ENCODE results near the gene AUP1. TPM values are rescaled to one million over a fixed set of nuclear protein-coding genes. Genes with fewer than 3 reads are reported as not detected.

Gene AUP1
- polyA plus RNA-seq, 4 donors: 136 to 237 (median 190) TPM

DNA sequence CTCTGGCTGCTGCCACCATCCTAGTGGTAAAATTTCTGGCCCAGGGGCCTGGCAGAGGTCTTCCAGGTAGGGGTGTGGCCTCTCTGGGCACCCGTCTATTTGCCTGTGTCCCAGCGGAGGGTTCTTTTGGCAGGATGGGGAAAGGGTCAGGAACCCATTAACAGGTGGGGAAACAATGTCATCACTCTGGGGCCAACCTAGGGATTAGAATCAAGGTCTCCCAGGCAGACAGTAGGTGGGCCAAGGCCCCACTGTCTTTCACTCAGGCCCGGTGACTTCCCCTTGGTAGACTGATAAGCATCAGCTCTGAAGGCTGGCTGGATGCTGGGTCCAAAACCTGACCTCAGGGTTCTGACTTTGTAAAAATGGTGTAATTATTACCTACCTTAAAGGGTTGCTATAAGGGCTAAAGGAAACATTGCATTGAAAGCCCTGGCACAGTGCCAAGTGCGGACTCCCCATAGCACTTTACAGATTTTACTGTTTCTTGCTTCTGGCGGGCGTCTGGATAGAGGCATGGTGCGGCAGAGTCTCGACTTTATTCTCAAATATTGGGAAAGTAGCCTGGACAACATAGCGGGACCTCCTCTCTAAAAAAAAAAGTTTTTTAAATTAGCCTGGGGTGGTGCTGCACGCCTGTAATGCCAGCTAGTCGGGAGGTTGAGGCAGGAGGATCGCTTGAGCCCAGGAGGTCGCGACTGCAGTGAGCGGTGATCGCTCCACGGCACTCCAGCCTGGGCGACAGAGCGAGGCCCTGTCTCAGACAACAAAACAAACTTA is 32.3 kb downstream of the AUP1 start:
- 57 to 78% (median 72%) methylated on average over 19 of the region's 19 CpGs for WGBS, 3 donors
- DNase-seq: peak in 1 of 2 donors; percentile 75
- peak overlapping the region in 1 of 3 donors; percentile 82 for H3K27ac ChIP-seq (ENCODE audit: low read depth in 1 of 3, low read length in 2 of 3)
- H3K9me3 ChIP-seq (ENCODE audit: control insufficient read depth in 2 of 2, insufficient read depth in 1 of 2, low read depth in 1 of 2, low read length in 1 of 2): no peaks in the 10 kb centered on the region
- no peak for FAIRE-seq
- H3K27me3 ChIP-seq (ENCODE audit: control insufficient read depth in 3 of 3, insufficient read depth in 3 of 3, low read length in 3 of 3): peaks cover 0 to 39% (median 0%) of the 10 kb centered on the region in 3 donors
- peaks cover 0 to 55% (median 0%) of the 10 kb centered on the region in 3 donors for H3K4me1 ChIP-seq (ENCODE audit: control insufficient read depth in 3 of 3, insufficient read depth in 2 of 3, low read depth in 1 of 3, low read length in 2 of 3)
- peak overlapping the region in 1 of 3 donors; percentile 82 for H3K4me3 ChIP-seq (ENCODE audit: low read depth in 1 of 3, low read length in 3 of 3)
- peaks cover under 1 to 52% (median 6%) of the 10 kb centered on the region in 3 donors for H3K36me3 ChIP-seq (ENCODE audit: control insufficient read depth in 3 of 3, insufficient read depth in 2 of 3, low read depth in 1 of 3, low read length in 3 of 3)

DNA sequence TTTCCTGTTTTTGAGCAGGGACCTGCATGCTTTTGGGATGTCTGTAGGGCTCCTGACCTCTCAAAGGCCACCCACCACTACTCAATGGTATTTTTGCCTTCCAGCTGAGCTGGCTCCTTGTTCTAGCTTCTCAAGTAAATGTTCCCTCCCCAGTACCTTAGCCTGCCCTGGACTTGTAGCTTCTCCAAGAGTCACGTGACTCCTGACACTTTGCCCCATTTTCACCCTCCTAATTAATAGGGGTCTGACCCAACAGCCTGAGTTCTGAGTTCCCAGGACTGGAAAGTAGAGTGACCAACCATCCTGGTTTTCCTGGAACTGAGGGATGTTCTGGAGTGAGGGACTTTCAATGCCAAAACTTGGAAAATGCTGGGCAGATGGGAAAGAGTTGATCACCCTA is 34.1 kb downstream of the AUP1 start:
- Histone ChIP-seq H3K27ac (ENCODE audit: low read depth in 1 of 3, low read length in 2 of 3) (no peak overlapping the region), H3K4me1 (ENCODE audit: control insufficient read depth in 3 of 3, insufficient read depth in 2 of 3, low read depth in 1 of 3, low read length in 2 of 3) (peaks cover 0 to 61% (median 0%) of the 10 kb centered on the region in 3 donors), H3K36me3 (ENCODE audit: control insufficient read depth in 3 of 3, insufficient read depth in 2 of 3, low read depth in 1 of 3, low read length in 3 of 3) (peaks cover 13 to 66% (median 17%) of the 10 kb centered on the region in 3 donors), H3K9me3 (ENCODE audit: control insufficient read depth in 2 of 2, insufficient read depth in 1 of 2, low read depth in 1 of 2, low read length in 1 of 2) (no peaks in the 10 kb centered on the region), H3K4me3 (ENCODE audit: low read depth in 1 of 3, low read length in 3 of 3) (no peak overlapping the region), H3K27me3 (ENCODE audit: control insufficient read depth in 3 of 3, insufficient read depth in 3 of 3, low read length in 3 of 3) (peaks cover 0 to 33% (median 0%) of the 10 kb centered on the region in 3 donors)
- 76 to 97% (median 88%) methylated on average over 1 of the region's 1 CpG for WGBS, 3 donors
- FAIRE-seq: no peak
- DNase-seq: no peak

DNA sequence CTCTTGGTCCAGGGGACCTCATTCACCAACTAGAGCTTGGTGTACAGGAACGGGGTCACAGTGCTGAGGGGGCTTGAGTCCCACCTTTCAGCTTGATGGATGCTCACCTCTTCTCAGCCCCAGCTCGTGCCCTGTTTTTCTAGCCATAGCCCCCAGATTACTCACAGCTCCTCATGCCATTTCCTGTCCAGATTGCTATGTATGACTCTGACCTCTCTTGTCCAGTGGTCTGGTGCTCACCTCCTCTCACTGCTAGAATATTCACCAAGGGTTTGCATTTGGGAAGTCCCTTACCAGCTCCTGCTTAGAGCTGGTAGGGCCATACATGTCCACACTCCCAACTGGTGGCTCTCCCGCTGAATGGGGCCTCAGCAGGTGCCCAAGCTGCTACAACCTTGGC is 36.0 kb downstream of the AUP1 start:
- peaks cover 0 to 16% (median 0%) of the 10 kb centered on the region in 3 donors for H3K27me3 ChIP-seq (ENCODE audit: control insufficient read depth in 3 of 3, insufficient read depth in 3 of 3, low read length in 3 of 3)
- FAIRE-seq (no peak), DNase-seq (no peak)
- H3K27ac ChIP-seq (ENCODE audit: low read depth in 1 of 3, low read length in 2 of 3): no peak overlapping the region
- no peak overlapping the region for H3K4me3 ChIP-seq (ENCODE audit: low read depth in 1 of 3, low read length in 3 of 3)
- H3K9me3 ChIP-seq (ENCODE audit: control insufficient read depth in 2 of 2, insufficient read depth in 1 of 2, low read depth in 1 of 2, low read length in 1 of 2): no peaks in the 10 kb centered on the region
- peaks cover 13 to 75% (median 17%) of the 10 kb centered on the region in 3 donors for H3K36me3 ChIP-seq (ENCODE audit: control insufficient read depth in 3 of 3, insufficient read depth in 2 of 3, low read depth in 1 of 3, low read length in 3 of 3)
- H3K4me1 ChIP-seq (ENCODE audit: control insufficient read depth in 3 of 3, insufficient read depth in 2 of 3, low read depth in 1 of 3, low read length in 2 of 3): peaks cover 0 to 66% (median 5%) of the 10 kb centered on the region in 3 donors
- 82 to 97% (median 90%) methylated on average over 3 of the region's 3 CpGs for WGBS, 3 donors

DNA sequence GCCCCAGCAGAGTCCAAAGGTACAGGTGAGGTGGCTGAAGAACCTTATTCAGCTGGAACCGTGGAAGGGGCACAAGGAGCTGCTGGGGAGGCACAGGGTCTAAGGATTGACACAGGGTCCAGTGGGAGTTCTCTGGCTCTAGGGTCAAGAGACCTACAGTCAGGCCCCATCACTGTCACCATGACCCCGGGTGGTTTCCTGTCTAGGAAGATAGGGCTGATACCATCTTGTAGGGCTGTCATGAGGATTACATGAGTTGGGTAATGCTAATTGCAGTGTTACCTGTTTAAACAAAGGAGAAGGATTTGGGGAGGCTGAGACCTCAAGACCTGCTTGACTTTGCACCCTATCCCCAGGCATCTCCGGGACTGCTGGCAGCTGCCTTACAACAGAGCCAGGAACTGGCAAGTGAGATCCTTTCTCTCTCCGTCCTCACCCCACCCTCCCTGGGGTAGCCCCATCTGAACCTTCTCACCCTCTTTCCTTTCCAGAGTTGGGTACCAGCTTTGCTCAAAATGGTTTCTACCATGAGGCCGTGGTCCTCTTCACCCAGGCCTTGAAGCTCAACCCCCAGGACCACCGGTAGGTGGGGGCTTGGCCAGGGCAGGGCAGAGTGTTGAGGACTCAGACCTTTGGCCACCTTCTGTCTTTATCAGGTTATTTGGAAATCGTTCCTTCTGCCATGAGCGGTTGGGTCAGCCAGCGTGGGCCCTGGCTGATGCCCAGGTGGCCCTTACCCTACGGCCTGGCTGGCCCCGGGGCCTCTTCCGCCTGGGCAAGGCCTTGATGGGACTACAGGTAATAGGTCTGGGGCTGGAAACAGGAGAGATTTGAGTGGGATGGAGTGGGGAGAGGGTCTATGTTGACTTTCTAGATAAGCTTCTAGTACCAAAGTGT is 37.6 kb downstream of the AUP1 start:
- Histone ChIP-seq H3K9me3 (ENCODE audit: control insufficient read depth in 2 of 2, insufficient read depth in 1 of 2, low read depth in 1 of 2, low read length in 1 of 2) (no peaks in the 10 kb centered on the region), H3K36me3 (ENCODE audit: control insufficient read depth in 3 of 3, insufficient read depth in 2 of 3, low read depth in 1 of 3, low read length in 3 of 3) (peaks cover 13 to 75% (median 17%) of the 10 kb centered on the region in 3 donors), H3K4me3 (ENCODE audit: low read depth in 1 of 3, low read length in 3 of 3) (no peak overlapping the region), H3K27ac (ENCODE audit: low read depth in 1 of 3, low read length in 2 of 3) (peak overlapping the region in 1 of 3 donors; percentile 46), H3K4me1 (ENCODE audit: control insufficient read depth in 3 of 3, insufficient read depth in 2 of 3, low read depth in 1 of 3, low read length in 2 of 3) (peaks cover 0 to 60% (median 5%) of the 10 kb centered on the region in 3 donors), H3K27me3 (ENCODE audit: control insufficient read depth in 3 of 3, insufficient read depth in 3 of 3, low read length in 3 of 3) (peaks cover 0 to under 1% (median 0%) of the 10 kb centered on the region in 3 donors)
- peak in 1 of 2 donors; percentile 43 for DNase-seq
- WGBS, 3 donors: 70 to 85% (median 77%) methylated on average over 12 of the region's 12 CpGs
- FAIRE-seq: no peak

DNA sequence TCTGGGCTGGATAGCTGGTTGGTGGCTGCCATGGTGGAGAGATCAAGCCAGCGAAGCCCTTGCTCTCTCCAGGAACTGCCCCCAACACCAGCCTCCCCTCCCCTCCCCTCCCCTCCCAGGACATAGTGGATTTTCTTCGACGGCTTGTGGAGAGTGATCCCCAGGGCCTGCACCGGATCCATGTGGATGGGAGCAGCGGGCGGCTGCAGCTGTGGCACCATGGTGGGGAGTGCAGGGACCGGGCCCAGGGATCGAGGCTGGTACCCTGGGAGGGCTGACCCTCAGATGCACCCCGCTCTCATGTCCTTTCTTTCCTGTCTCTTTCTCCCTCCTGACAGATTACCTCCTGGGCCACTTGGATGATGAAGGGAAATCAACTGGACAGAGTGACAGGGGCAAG is 39.6 kb downstream of the AUP1 start:
- DNase-seq (no peak), FAIRE-seq (no peak)
- H3K27ac ChIP-seq (ENCODE audit: low read depth in 1 of 3, low read length in 2 of 3): peak overlapping the region in 1 of 3 donors; percentile 81
- 83 to 92% (median 89%) methylated on average over 4 to 9 of the region's 9 CpGs for WGBS, 3 donors
- peaks cover 0 to 50% (median 5%) of the 10 kb centered on the region in 3 donors for H3K4me1 ChIP-seq (ENCODE audit: control insufficient read depth in 3 of 3, insufficient read depth in 2 of 3, low read depth in 1 of 3, low read length in 2 of 3)
- no peak overlapping the region for H3K4me3 ChIP-seq (ENCODE audit: low read depth in 1 of 3, low read length in 3 of 3)
- no peaks in the 10 kb centered on the region for H3K9me3 ChIP-seq (ENCODE audit: control insufficient read depth in 2 of 2, insufficient read depth in 1 of 2, low read depth in 1 of 2, low read length in 1 of 2)
- H3K27me3 ChIP-seq (ENCODE audit: control insufficient read depth in 3 of 3, insufficient read depth in 3 of 3, low read length in 3 of 3): no peaks in the 10 kb centered on the region
- peaks cover 13 to 75% (median 17%) of the 10 kb centered on the region in 3 donors for H3K36me3 ChIP-seq (ENCODE audit: control insufficient read depth in 3 of 3, insufficient read depth in 2 of 3, low read depth in 1 of 3, low read length in 3 of 3)

DNA sequence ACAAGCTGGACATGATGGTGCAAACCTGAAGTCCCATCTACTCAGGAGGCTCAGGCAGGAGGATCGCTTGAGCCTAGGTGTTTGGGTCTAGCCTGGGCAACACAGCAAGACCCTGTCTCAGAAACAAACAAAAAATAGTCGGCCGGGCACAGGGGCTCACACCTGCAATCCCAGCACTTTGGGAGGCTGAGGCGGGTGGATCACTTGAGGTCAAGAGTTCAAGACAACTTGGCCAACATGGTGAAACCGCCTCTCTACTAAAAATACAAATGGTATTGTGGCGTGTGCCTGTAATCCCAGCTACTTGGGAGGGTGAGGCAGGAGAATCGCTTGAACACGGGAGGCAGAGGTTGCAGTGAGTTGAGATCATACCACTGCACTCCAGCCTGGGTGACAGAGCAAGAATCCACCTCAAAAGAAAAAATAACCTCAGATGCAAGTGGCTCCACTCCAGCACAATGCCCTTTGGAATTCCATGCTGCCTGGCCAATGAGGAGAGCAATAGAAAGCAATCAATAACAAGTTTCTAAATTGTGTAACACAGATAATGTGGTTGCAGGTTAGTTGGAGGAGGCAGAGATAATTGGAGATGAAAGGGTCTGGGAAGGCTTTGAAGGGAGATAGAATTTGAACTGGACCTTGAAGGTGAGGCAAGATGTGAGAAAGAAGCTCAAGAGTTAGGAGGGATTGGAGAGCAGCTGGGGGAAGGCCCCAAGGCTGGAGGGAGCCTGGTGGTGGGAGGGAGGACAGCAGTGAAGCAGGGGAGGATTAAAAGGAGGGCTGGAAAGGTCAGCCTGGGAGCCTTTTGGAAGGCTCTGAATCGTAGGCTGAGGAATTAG is 40.6 kb downstream of the AUP1 start:
- Histone ChIP-seq H3K9me3 (ENCODE audit: control insufficient read depth in 2 of 2, insufficient read depth in 1 of 2, low read depth in 1 of 2, low read length in 1 of 2) (no peaks in the 10 kb centered on the region), H3K27ac (ENCODE audit: low read depth in 1 of 3, low read length in 2 of 3) (peak overlapping the region; percentile 32 to 89 (median 82)), H3K36me3 (ENCODE audit: control insufficient read depth in 3 of 3, insufficient read depth in 2 of 3, low read depth in 1 of 3, low read length in 3 of 3) (peaks cover 13 to 73% (median 17%) of the 10 kb centered on the region in 3 donors), H3K27me3 (ENCODE audit: control insufficient read depth in 3 of 3, insufficient read depth in 3 of 3, low read length in 3 of 3) (no peaks in the 10 kb centered on the region), H3K4me1 (ENCODE audit: control insufficient read depth in 3 of 3, insufficient read depth in 2 of 3, low read depth in 1 of 3, low read length in 2 of 3) (peaks cover 0 to 50% (median 5%) of the 10 kb centered on the region in 3 donors), H3K4me3 (ENCODE audit: low read depth in 1 of 3, low read length in 3 of 3) (no peak overlapping the region)
- DNase-seq (peak; percentile 90 to 93), FAIRE-seq (no peak)
- WGBS, 3 donors: 31 to 72% (median 51%) methylated on average over 9 of the region's 9 CpGs

DNA sequence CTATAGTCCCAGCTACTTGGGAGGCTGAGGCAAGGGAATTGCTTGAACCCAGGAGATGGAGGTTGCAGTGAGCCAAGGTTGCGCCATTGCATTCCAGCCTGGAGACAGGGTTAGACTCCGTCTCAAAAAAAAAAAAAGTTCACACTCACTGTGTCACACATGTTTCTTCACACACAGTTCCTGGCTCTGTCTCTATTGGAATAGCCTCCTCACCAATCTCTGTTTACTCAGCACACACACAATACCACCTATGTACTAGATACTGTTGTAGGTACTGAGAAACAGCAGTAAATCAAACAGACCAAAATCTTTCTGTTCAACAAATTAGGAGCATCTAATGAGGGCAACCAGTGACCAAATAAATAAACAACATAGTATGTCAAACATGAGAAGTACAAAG is 43.4 kb downstream of the AUP1 start:
- Histone ChIP-seq H3K9me3 (ENCODE audit: control insufficient read depth in 2 of 2, insufficient read depth in 1 of 2, low read depth in 1 of 2, low read length in 1 of 2) (no peaks in the 10 kb centered on the region), H3K4me3 (ENCODE audit: low read depth in 1 of 3, low read length in 3 of 3) (no peak overlapping the region), H3K27ac (ENCODE audit: low read depth in 1 of 3, low read length in 2 of 3) (no peak overlapping the region), H3K36me3 (ENCODE audit: control insufficient read depth in 3 of 3, insufficient read depth in 2 of 3, low read depth in 1 of 3, low read length in 3 of 3) (peaks cover 1 to 57% (median 3%) of the 10 kb centered on the region in 3 donors), H3K4me1 (ENCODE audit: control insufficient read depth in 3 of 3, insufficient read depth in 2 of 3, low read depth in 1 of 3, low read length in 2 of 3) (peaks cover 2 to 46% (median 5%) of the 10 kb centered on the region in 3 donors), H3K27me3 (ENCODE audit: control insufficient read depth in 3 of 3, insufficient read depth in 3 of 3, low read length in 3 of 3) (no peaks in the 10 kb centered on the region)
- no peak for FAIRE-seq
- 90 to 94% (median 93%) methylated on average over 2 of the region's 2 CpGs for WGBS, 3 donors
- DNase-seq: no peak

All from small intestine (tissue), 7 donors.